MV-4-11 (cell line): ENCODE results near the gene MYOG.

Source experiments
- DNase-seq: peaks from one replicate; lab custom pipeline; 2025; lab: John Stamatoyannopoulos, UW

MYOG gene

DNA sequence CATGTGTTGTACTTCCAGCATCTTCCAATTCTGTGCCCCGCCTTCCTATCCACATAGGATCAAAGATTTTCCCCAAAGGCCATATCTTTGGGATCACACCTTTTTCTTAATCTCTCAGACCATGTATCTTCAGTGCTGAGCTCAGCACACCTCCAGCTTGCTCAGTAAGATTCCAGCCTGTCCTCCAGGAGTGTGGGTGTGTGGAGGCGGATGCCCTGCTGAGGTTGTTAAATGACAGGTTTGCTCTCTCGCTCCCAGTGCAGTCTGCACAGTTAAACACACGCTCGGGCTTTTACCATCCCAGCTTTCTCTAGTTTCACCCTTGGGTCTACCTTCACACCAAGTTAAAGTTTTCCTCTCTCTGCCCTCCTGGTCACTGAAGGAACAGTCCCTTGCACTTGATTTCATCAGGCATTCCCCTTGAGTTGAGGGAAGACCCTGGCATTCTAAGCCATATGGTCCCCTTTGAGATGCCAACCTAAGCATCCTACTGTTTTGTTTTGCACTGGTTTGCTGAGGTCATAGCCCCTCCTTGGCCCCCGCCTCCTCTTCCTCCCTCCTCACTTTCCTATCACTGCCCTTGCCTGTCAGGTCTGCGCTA, 13.7 kb downstream of the MYOG start:
- DNase-seq = no peak

GRCh38 chr1:203069030-203069747, 16.6 kb downstream of the MYOG start:
- peak; percentile 92 for DNase-seq

GRCh38 chr1:203066965-203067364, 18.8 kb downstream of the MYOG start:
- no peak for DNase-seq

GRCh38 chr1:203065986-203066385, 19.8 kb downstream of the MYOG start:
- peak; percentile 21 for DNase-seq

DNA sequence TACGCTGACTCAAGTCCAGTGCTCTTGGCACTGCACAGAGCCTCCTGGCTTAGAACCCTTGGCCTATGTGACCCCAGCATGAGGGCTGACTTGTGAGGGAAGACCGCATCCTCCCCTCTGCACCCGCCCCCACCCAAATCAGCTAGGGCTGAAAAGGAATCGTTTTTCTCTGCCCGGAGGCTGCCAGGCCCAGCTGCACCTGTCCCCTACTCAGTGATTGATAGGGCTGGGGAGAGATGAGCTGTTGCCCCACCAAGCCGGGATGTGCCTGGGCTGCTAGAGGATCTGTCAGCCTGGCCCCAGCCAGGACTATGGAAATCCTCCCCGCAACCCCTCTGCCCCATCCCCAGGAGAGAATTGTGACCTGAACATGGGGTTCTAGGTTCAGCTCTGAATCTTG, 20.6 kb downstream of the MYOG start:
- DNase-seq = no peak

DNA sequence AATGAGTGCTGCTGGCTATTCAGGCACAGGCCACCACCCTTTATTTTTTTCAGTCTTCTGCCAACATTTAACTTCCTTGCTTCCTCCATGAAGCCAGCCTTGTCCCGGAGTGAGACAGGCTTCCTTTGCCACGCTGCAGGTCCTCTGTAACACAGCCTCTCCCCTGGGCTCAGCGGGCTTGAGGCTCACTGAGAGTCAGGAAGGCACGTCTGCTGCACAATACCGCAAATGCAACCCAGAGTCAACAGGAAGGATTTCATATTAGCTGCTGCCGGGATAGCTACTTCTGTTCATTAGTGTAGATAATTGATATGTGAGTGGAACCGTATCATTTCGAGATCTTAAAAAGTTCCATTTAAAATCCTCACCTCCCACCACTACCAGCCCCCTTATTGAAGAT, 22.5 kb downstream of the MYOG start:
- no peak for DNase-seq

DNA sequence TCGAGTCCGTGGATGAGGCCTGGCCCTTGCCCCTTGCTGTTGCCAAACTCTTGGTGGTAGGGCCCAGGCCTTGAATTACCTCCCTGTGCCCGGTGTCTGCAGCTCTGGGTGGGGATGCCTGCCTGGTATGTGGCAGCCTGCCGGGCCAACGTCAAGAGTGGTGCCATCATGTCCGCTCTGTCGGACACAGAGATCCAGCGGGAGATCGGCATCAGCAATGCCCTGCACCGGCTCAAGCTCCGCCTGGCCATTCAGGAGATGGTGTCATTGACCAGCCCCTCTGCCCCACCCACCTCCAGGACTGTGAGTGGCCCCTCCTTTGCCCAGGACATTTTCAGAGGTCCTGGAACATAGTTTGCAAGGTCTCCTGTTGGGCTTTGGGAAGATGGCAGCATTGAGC, 25.7 kb downstream of the MYOG start:
- no peak for DNase-seq

DNA sequence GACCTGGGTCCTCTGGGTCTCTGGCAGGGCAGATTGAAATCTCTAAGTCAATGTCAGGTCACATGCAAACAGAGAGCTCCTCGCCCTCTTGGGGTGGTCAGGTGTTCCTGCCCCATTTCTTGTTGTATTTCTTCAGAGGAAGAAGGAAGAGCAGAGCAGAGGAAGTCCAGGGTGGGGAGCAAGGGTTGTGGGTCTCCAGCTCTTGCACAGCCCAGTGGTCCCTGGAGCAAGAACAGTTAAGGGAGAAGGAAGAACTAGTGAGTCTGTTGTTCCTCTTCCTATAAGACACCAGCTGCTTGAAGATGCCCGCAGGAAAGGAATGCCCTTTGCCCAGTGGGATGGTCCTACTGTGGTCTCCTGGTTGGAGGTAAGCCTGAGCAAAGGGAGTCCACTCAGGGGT, 26.3 kb downstream of the MYOG start:
- peak; percentile 78 for DNase-seq

GRCh38 chr1:203058676-203058935, 27.2 kb downstream of the MYOG start:
- peak; percentile 74 for DNase-seq

DNA sequence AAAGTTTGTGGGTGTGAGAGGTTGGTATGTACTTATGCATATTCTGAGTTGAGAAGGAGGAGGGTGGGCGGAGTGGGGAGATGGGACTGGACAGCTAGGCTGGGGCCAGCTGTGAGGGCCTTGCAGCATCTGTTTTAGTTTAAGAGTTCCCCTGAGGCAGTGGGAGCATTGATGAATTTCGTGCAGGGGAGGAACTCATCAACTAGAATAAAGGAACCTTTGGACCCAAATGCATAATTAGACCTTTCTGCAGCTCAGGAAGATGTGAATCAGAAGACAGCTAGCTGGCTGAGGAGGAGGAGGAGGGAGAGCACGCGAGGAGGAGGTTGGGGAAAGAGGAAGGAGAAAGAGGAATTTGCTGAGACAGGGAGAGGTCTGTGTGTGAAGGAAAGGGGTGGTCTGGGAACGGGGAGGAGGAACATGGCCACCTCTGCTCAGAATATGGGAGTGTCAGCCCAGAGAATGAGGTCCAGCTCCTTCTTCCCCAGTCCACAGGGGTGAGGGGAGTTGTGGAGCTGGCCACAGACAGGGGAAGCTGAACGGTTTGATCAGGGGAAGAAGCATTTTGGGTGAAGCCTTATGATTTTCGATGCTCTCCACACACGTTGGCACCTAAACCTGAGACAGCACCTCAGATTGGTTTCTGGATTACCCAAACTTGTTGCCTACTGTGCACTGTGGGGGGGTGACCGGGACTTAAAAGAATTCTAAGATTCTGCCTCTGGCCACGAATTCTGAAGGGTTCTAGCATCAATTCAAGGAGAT, 27.7 kb downstream of the MYOG start:
- peak; percentile 58 for DNase-seq

GRCh38 chr1:203056516-203056915, 29.3 kb downstream of the MYOG start:
- DNase-seq = no peak

DNA sequence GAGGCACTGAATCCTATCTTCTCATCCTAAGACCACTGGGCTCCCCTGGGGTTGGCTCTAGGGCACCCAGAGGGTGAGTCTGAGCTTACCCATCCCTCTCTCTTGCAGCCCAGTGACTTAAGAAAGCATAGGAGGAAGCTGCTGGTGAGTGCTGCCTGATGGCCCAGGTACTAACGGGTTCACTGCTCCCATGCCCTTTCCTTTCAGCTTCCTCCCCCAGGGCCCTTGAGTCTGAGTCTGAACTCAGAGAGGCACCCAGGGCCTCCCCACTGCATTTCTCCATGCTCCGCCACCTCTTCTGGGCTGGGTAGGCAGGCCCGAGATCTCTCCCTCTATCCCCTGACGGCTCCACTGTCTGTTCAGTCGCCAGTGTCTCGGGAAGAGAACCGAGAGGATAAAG, 29.8 kb downstream of the MYOG start:
- no peak for DNase-seq

DNA sequence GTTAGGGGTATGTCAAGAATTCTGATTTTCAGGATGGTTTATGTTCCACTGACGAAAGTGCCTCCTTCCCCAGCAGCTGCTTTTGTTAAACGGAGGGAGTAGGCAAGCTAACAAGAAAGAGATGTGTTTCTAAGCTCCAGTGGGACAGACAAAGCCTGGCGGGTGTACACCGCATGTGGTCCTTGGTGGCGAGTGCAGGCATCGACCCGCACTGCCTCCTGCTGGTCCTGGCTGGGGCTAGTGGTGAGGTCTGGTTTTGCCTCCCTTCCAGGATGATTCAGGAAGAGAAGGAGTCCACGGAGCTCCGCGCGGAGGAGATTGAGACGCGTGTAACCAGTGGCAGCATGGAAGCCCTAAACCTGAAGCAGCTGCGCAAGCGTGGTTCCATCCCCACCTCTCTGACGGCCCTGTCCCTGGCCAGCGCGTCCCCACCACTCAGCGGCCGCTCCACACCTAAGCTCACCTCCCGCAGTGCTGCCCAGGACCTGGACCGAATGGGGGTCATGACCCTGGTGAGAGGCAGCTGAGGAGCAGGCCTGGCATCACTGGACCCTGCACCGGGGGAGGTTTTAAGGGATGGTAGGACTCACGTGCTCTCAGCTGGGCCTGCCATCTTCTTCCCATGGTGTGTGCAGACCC, 30.5 kb downstream of the MYOG start:
- DNase-seq = peak; percentile 12

- DNase-seq = no peak
Measured at GRCh38 chr1:203054642-203055041, 31.2 kb downstream of the MYOG start.

DNA sequence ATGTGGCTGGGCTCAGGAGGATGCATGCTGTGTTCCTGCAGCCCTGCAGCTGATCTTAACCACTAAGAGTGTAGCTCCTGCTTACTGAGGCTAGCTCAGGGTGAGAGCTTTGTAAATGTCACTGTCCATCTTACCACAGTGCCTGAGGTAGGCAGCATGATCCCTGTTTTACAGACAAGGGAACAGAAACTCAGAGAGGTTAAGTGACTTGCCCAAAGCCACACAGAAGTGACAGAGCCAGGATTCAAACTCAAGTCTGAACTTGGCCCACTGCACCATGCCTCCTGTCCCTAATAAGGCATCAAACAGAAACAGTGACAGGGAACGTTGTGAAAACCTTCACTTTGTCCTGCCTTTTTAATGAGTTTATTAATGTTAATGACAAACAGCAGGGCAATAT, 31.6 kb downstream of the MYOG start:
- DNase-seq = peak; percentile 3

GRCh38 chr1:203052601-203053000, 33.2 kb downstream of the MYOG start:
- no peak for DNase-seq

DNA sequence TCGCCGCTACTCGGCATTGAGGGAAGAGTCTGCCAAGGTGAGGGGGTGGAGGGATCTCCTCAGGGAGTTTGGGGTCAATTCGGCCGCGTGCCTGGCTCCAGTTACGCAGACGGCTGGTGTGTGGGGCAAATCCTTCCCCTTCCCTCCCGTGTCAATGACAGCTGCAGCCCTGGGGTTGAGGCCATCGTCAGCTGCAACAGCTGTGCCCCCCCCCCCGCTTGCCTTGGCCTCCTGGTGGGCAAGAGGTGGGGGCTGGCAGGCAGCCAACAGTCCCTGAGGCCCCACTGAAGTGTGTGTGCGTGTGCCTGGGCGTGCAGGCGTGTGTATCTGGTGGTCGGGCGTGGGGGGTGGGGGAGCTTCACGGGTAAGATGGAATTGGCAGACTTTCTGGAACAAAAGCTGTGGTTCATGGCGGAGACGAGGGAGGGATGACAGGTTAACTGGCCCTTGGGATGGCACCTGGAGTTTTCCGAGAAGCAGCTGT, 33.9 kb downstream of the MYOG start:
- DNase-seq = peak; percentile 8

DNA sequence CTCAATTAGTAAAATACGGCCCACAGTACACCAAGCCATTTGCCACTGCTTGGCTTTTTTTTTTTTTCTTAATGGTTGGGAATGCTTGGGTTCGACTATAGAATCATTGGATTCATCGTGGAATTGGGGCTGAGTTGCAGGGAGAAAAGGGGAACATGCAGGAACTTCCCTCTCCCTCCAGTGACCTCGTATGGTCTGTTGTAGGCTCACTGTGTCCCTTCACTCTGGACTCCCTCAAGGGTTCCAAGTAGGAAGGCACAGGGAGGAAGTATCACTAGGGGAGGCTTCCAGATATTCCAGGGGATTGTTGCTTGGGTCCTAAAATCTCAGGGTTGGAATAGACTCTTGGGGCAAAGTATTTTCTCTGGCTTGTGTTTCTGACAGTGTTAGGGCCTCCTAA, 35.0 kb downstream of the MYOG start:
- DNase-seq = no peak

- no peak for DNase-seq
Measured at GRCh38 chr1:203049576-203050180, 36.1 kb downstream of the MYOG start.

- DNase-seq = no peak
Measured at GRCh38 chr1:203049077-203049476, 36.7 kb downstream of the MYOG start.

DNA sequence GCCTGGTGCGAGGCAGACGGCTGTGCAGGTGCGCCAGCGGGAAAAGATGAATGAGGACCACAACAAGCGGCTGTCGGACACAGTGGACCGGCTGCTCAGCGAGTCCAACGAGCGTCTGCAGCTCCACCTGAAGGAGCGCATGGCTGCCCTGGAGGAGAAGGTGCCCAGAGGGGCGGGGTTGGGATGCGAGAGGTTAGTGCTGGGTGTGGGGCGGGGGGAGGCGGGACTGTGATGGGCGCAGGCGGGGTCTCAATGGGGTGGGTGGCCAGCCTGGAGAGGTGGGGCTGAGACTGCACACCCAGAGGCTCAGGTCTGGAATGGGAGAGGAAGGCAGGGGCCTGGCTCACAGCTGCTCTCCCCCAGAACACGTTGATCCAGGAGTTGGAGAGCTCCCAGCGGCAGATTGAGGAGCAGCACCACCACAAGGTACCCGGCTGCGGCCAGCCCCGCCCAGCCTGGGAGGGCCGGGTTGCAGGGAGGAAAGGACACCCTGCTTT, 37.2 kb downstream of the MYOG start:
- DNase-seq = no peak

GRCh38 chr1:203048086-203048485, 37.7 kb downstream of the MYOG start:
- no peak for DNase-seq
